Keratinocyte (primary cell): ENCODE results near the gene OR6C3. TPM values are rescaled to one million over a fixed set of nuclear protein-coding genes. Genes with fewer than 3 reads are reported as not detected.
"Not testable (repeated sequence)": the region's sequence is repeated elsewhere in the genome, so short reads cannot be mapped to it uniquely, and the experiment has no call there.

Source experiments
- DNase-seq: peaks from one replicate; pipeline ENCODE4 v3.0.0-alpha.2; 2011; ENCODE audit warnings: low read depth, missing footprints, low spot score
- FAIRE-seq: peaks from 2 replicates; lab custom pipeline; 2011; peaks lifted over from hg19 to GRCh38; lab: Jason Lieb, UNC
- H2AFZ ChIP-seq: 2 replicates; pipeline ENCODE4 v1.6.0; 2012; ENCODE audit warnings: low read length, control low read depth, inconsistent platforms; ENCODE audit not compliant: control insufficient read depth
- H3K27ac ChIP-seq: 2 replicates; pipeline ENCODE4 v1.5.1; 2011; ENCODE audit warnings: low read length; ENCODE audit not compliant: control insufficient read depth, insufficient read depth
- H3K27me3 ChIP-seq: 3 replicates; pipeline ENCODE4 v1.6.0; 2011; ENCODE audit warnings: low read length; ENCODE audit not compliant: control insufficient read depth, insufficient read depth; ENCODE audit errors: extremely low read depth
- H3K36me3 ChIP-seq, 2 experiments: 2 replicates in 1 of 2; 3 replicates in 1 of 2; pipeline ENCODE4 v1.5.1; 2011; ENCODE audit warnings: low read length in 2 of 2, mild to moderate bottlenecking in 1 of 2; ENCODE audit not compliant: control insufficient read depth in 2 of 2, insufficient read depth in 2 of 2; ENCODE audit errors: extremely low read depth in 1 of 2
- H3K4me1 ChIP-seq: 3 replicates; pipeline ENCODE4 v1.5.1; 2011; ENCODE audit warnings: low read length; ENCODE audit not compliant: control insufficient read depth, insufficient read depth; ENCODE audit errors: extremely low read depth
- H3K4me2 ChIP-seq: 3 replicates; pipeline ENCODE4 v1.6.0; 2011; ENCODE audit warnings: low read depth, low read length; ENCODE audit not compliant: control insufficient read depth, insufficient read depth; ENCODE audit errors: extremely low read depth
- H3K4me3 ChIP-seq, 3 experiments: fragments of 200-600 bp in 1 of 3; sonication (generic) in 1 of 3; 2 replicates in 2 of 3; 3 replicates in 1 of 3; pipeline ENCODE4 v1.5.1; 2011 to 2016; ENCODE audit warnings: low read length in 3 of 3, mild to moderate bottlenecking in 3 of 3, control low read depth in 2 of 3, inconsistent platforms in 1 of 3, low read depth in 1 of 3, mixed read lengths in 1 of 3, mixed run types in 1 of 3, moderate library complexity in 1 of 3; ENCODE audit not compliant: control insufficient read depth in 2 of 3, insufficient read depth in 2 of 3; ENCODE audit errors: extremely low read depth in 1 of 3
- H3K79me2 ChIP-seq: 2 replicates; pipeline ENCODE4 v1.6.0; 2012; ENCODE audit warnings: low read length; ENCODE audit not compliant: control insufficient read depth, insufficient read depth
- H3K9ac ChIP-seq: 3 replicates; pipeline ENCODE4 v1.6.0; 2011; ENCODE audit warnings: low read length; ENCODE audit not compliant: control insufficient read depth, insufficient read depth; ENCODE audit errors: extremely low read depth
- H3K9me1 ChIP-seq: 3 replicates; pipeline ENCODE4 v1.6.0; 2011; ENCODE audit warnings: low read length; ENCODE audit not compliant: control insufficient read depth, insufficient read depth; ENCODE audit errors: extremely low read depth
- H3K9me3 ChIP-seq: 2 replicates; pipeline ENCODE4 v1.5.1; 2012; ENCODE audit warnings: low read depth, low read length; ENCODE audit not compliant: control insufficient read depth
- H4K20me1 ChIP-seq: 3 replicates; pipeline ENCODE4 v1.6.0; 2011; ENCODE audit warnings: low read length; ENCODE audit not compliant: control insufficient read depth, insufficient read depth; ENCODE audit errors: extremely low read depth
- CTCF ChIP-seq, 3 experiments: IDR thresholded peaks in 1 of 3; conservative IDR thresholded peaks in 1 of 3; optimal IDR thresholded peaks in 1 of 3; 2 replicates in 2 of 3; 3 replicates in 1 of 3; pipeline versions ENCODE3 to v1.5.1; 2011; ENCODE audit warnings: low read length in 3 of 3, mild to moderate bottlenecking in 3 of 3, moderate library complexity in 2 of 3, control low read depth in 1 of 3, inconsistent platforms in 1 of 3; ENCODE audit not compliant: insufficient read depth in 2 of 3; ENCODE audit errors: extremely low read depth in 1 of 3
- EZH2 ChIP-seq: IDR thresholded peaks from one replicate; pipeline ENCODE4 v1.6.1; 2012; ENCODE audit warnings: inconsistent platforms, mild to moderate bottlenecking, low read length, moderate library complexity
- dilution Hi-C: fragments of 300-500 bp; cut with MboI; formaldehyde crosslinking; loops from one replicate; pipeline ENCODE4 v1.7.0; 2020; ENCODE audit warnings: low sequenced_read_pairs; ENCODE audit not compliant: extremely low pct_ligation_motif_present
- polyA plus RNA-seq, 5 experiments: library from polyadenylated mRNA; depleted of rRNA in 3 of 5; stranded (reverse) in 3 of 5; stranded (forward) in 1 of 5; unstranded in 1 of 5; fragments of >200 nt; gene quantifications; 1 replicate in 1 of 5; 2 replicates in 3 of 5; 3 replicates in 1 of 5; pipeline versions ENCODE4 v1.2.1 to v1.2.3, GENCODE V29; 2011 to 2012; ENCODE audit warnings: missing spikeins in 2 of 5, low read depth in 1 of 5, low replicate concordance in 1 of 5

The OR6C3 gene
- polyA plus RNA-seq, 1 donor (not counting 4 experiments of a cell fraction or from before 2014, with no cell fraction given): not detected

DNA sequence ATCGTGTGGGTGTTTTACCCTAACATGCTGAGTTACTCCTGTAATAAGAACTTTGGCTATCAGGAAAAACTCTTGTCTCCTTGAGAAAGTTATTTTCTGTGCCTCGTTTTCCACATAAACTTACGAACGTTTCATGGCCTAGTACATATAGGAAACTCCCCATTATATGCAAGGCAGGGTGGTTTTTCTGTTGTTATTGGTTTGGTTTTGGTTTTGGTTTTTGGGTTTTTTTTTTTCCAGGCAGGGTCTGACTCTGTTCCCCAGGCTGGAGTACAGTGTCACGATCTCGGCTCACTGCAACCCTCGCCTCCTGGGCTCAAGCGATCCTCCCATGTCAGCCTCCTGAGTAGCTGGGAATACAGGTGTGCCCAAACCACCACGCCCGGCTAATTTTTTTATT is 5.5 kb downstream of the OR6C3 start:
- FAIRE-seq (no peak), DNase-seq (no peak)
- Histone ChIP-seq H3K9me1 (no peaks in the 10 kb centered on the region), H2AFZ (no peak overlapping the region), H3K9me3 (no peaks in the 10 kb centered on the region), H3K4me2 (no peak overlapping the region), H3K4me1 (no peaks in the 10 kb centered on the region), H4K20me1 (no peaks in the 10 kb centered on the region), H3K27me3 (no peaks in the 10 kb centered on the region), H3K9ac (no peak overlapping the region), H3K27ac (no peak overlapping the region), H3K79me2 (no peaks in the 10 kb centered on the region), H3K4me3 (no peak overlapping the region), H3K36me3 (no peaks in the 10 kb centered on the region)
- TF ChIP-seq EZH2: no peak
- no peak for TF ChIP-seq CTCF (optimal IDR thresholded peaks at IDR 0.05 in 1 of 3, IDR thresholded peaks at IDR 0.05 in 1 of 3, conservative IDR thresholded peaks at IDR 0.05 in 1 of 3; ENCODE audit: extremely low read depth in 1 of 3, insufficient read depth in 2 of 3, low read length in 3 of 3)
- dilution Hi-C loops: no loop called here

DNA sequence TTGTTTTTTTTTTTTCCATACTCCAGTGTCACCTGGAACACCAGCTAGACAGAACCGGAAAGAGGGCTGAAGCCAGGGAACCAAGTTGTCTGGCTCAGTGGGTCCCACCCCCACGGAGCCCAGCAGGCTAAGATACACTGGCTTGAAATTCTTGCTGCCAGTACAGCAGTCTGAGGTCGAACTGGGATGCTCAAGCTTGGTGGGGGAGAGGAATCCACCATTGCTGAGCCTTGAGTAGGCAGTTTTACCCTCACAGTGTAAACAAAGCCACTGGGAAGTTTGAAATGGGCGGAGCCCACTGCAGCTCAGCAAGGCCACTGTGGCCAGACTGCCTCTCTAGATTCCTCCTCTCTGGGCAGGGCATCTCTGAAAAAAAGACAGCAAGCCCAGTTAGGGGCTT is 24.8 kb downstream of the OR6C3 start:
- H3K9me3 ChIP-seq, H3K27ac ChIP-seq, H3K9me1 ChIP-seq, H3K4me3 ChIP-seq, H3K9ac ChIP-seq, dilution Hi-C loops, H3K36me3 ChIP-seq, FAIRE-seq, H3K79me2 ChIP-seq, DNase-seq, H4K20me1 ChIP-seq, H2AFZ ChIP-seq, H3K4me2 ChIP-seq, H3K4me1 ChIP-seq, H3K27me3 ChIP-seq: not testable (repeated sequence)

DNA sequence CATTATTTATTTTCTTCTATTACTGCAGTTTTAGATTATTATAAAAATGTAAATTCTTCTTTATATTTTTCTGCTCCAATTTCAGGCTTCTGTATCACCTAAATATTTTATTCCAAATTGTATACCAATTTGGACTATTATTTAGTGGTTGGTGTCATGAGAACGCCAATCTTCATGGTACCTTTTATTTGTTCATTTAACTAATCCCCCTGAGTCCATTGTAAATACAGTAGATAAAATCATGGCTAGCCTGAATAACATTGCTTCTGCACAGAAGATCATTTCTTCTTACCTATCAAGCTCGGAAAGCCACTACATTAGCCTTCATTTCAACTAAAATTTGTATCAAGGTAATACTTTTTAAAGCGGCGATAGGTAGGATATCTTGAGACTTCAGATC is 32.1 kb downstream of the OR6C3 start, which contains the start of gene OR6C75:
OR6C75 (plus strand) TSS at position 301 of the 400 bp plus-strand sequence. CDS start 2,136 bp downstream, outside the sequence.
- no peaks in the 10 kb centered on the region for H4K20me1 ChIP-seq
- no peaks in the 10 kb centered on the region for H3K36me3 ChIP-seq
- H3K4me1 ChIP-seq: no peaks in the 10 kb centered on the region
- TF ChIP-seq CTCF (optimal IDR thresholded peaks at IDR 0.05 in 1 of 3, IDR thresholded peaks at IDR 0.05 in 1 of 3, conservative IDR thresholded peaks at IDR 0.05 in 1 of 3; ENCODE audit: extremely low read depth in 1 of 3, insufficient read depth in 2 of 3, low read length in 3 of 3) (no peak), EZH2 (no peak)
- H3K9me1 ChIP-seq: no peaks in the 10 kb centered on the region
- H2AFZ ChIP-seq: no peak within 1 kb of the TSS
- H3K4me2 ChIP-seq: no peak within 1 kb of the TSS
- no peak within 1 kb of the TSS for H3K9ac ChIP-seq
- H3K27ac ChIP-seq: no peak within 1 kb of the TSS
- no peak for DNase-seq
- H3K27me3 ChIP-seq: no peaks in the 10 kb centered on the region
- H3K9me3 ChIP-seq: no peaks in the 10 kb centered on the region
- H3K4me3 ChIP-seq: no peak within 1 kb of the TSS
- FAIRE-seq: no peak
- dilution Hi-C loops: no loop called here
- no peaks in the 10 kb centered on the region for H3K79me2 ChIP-seq
